NT2/D1 (cell line): ENCODE measurements around the gene BTBD2.

Experiments used
- SUZ12 ChIP-seq: IDR thresholded peaks from 2 replicates; pipeline ENCODE4 v1.6.1; 2011; ENCODE audit not compliant: insufficient read length, insufficient read depth; ENCODE audit errors: extremely low read depth
- YY1 ChIP-seq: IDR thresholded peaks from 2 replicates; pipeline ENCODE4 v1.6.1; 2011; ENCODE audit not compliant: insufficient read length, insufficient read depth

DNA sequence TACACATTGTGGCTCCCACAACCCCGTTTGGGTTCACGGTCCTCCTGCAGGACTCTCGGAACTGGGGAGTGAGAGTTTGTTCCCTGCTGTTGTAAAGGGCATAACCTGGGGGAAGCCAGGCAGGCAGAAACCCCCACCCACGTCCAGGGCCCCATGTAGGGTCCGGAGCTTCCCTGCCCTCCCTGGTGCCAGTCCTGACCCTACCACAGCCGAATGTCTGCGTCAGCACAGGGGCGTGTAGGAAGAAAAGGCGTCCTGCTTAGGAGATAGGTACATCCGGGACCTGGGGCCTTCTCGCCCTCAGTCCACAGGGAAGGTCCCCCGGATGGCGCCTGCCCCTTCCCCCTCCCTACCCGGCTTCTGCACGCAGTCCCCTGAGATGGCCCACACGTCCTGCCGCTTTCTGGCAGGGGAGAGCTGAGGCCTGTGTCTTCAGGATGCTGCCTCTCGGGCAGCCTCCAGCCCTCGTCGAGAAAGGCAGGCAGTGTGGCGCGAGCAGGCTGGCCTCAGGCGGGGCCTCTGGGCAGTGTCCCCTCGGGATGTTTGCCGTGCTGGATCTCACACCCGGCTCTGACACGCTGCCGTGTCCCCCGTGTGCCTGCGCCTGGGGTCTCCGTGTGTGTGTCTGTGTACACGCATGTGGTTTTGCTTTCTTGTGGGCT, 55.5 kb downstream of the BTBD2 start:
- TF ChIP-seq YY1 (no peak), SUZ12 (no peak)
